Cardiac septum (tissue), 1 donor: ENCODE data around the gene RNF151. TPM values are rescaled to one million over a fixed set of nuclear protein-coding genes. Genes with fewer than 3 reads are reported as not detected.
A peak's percentile ranks its signal among the peaks of the same experiment; 100 is the strongest.

Experiments used
- DNase-seq: peaks from one replicate; pipeline ENCODE4 v3.0.0-alpha.2; 2020; ENCODE audit warnings: low spot score
- intact Hi-C: fragments of 100-400 bp; cut with DNase I; formaldehyde crosslinking; loops from one replicate; pipeline ENCODE4 v1.14.0; 2022
- total RNA-seq: library from RNA; stranded (reverse); fragmentation: NEBNext Ultra II Directional; extraction: Animal tissue kit (Norgen Biotek cat#: 25700); gene quantifications from one replicate; pipeline ENCODE4 v1.2.1, GENCODE V29; 2021
- donor health status: DM: no; HTN: no; CAD: no.

RNF151 gene
- total RNA-seq, 1 donor from 2014 or later = not detected

DNA sequence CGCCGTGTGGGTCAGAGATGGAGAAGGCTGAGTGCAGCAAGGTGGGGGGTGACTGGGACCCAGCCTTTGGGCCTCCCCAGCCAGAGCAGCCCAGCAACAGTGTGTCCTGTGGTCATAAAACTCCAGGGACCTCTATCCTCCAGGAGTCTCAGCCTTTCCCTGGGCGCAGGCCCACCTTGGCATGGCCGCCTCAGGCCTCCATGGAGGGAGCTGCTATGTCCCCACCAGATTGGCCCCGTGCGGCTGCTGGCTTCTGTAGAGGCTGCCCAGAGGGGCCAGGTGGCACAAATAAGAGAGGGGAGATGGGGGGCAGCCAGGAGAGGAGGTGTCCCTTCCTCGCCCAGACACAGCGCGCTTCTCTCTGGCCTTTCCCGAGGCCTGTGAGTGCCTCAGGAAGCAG is 20.5 kb downstream of the RNF151 start:
- intact Hi-C loops = no loop called here
- DNase-seq = no peak

DNA sequence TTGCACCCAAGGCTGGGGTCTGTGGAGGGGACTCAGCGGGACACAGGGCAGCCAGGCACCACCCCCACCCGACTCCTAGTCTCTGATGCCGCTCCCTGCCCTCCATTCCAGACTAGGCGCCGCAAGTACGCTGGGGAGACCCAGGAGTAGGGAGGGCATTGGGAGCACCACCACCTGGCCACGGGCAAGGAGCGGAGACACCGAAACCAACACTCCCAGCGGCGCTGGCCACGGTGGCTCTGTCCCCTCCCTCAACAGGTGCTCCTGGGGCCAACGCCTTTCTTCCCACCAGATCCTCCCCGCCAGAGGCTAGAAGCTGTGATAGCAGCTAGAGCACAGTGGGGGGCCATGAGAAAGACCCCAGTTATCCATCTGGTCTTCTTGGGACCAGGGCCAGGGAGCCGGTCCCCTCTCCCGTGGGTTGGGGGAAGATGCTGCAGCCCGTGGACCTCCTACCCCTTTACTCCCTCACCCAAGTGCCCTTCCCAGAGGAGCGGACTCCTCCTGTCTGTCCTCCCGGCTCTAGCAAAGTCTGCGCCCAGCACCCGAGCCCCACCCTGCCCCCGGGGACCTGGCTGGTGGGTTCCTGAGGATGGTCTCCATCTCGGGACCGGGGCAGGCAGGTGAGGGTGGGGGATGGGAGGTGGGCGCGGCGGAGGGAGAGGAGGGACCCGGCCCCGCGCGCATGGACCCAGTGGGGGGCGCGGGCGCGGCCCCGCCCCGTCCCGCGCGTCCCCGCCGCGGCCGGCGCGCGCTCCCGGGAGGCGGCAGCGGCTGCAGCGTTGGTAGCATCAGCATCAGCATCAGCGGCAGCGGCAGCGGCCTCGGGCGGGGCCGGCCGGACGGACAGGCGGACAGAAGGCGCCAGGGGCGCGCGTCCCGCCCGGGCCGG is 22.8 kb downstream of the RNF151 start, which contains the start of gene SYNGR3:
SYNGR3 (plus strand) TSS at position 762 of the 892 bp plus-strand sequence. CDS start 133 bp downstream, outside the sequence.
- intact Hi-C loops = no loop called here
- no peak for DNase-seq

DNA sequence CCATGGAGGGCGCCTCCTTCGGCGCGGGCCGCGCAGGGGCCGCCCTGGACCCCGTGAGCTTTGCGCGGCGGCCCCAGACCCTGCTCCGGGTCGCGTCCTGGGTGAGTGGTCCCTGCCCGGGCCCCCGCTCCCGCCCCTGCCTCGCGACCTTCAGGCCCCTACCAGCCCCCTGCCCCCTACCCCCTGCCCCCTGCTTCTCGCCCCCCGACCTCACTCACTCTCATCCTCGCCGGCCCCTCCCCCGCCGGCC is 23.4 kb downstream of the RNF151 start:
- no peak for DNase-seq
- intact Hi-C loops = no loop called here

DNA sequence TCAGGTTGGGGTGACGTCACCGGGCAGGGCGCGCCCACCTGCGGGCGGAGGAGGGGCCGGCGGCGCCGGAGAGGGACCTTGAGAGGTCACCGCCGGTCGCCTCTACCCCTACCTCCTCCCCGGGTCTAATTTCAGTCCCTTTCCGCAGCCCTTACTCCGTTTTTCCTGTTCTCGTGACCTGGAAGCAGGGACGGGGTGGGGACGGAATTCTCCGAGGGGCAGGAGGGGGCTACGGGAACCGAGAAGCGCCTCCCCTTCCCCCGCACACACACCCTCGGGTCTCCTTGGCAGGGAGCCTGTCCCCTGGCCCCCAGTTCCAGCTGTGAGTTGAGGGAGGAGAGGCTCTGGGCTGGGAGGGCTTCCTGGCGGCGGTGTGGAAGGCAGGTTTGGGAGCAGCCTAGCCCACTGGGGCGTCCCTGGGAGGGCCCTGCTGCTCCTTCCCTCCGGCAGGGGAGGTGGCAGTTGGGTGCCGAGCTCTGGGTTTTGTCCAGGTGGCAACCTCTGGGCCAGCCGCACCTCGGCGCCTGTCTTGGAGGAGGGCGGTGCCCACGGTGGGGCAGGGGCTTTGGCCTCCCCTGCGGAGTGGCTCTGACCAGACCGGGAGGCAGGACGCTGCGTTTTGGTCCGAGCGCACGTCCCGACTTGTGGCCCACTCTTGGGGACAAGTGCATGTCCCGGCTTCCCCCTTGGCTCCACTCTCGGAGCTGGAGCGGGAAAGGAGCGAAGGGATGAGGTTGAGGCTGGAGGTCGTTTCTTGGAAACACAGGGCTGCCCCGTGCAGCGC is 23.9 kb downstream of the RNF151 start:
- intact Hi-C loops = no loop called here
- no peak for DNase-seq

DNA sequence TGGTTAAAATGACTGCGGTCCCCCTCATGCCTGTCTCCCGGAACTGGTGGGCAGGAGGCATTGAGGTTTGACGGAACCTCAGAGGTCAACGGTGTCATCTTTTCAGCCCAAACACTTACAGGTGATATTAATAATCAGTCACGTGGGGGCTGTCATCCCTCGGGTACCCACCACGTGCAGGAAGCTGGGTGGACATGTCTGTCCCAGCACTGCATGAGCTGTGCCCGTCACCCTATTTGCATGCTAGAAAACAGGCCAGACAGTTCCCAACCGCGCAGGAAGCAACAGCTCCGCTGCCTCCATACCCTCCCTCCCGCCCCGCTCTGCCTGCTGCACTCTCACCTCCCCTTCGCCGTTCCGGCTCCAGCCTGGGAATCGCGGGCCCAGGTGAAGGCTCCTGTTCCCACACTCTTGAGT is 24.5 kb downstream of the RNF151 start:
- intact Hi-C loops = no loop called here
- no peak for DNase-seq

DNA sequence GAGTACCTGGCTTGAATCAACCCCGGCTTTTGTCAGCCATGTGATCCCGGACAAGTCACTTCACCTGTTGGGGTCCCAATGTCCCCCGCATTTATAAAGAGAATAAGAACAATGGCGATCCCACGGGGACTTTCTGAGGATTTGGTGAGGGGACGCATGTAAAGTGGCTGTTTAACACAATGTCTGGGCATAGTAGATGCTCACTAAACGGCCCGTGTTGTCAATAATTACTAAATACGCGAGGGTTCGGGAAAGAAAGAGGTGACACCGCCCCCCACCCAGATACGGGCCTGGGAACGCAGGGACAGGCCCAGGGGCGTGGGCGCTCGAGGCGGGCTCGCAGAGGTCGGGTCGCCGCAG is 24.9 kb downstream of the RNF151 start:
- intact Hi-C loops = no loop called here
- no peak for DNase-seq

DNA sequence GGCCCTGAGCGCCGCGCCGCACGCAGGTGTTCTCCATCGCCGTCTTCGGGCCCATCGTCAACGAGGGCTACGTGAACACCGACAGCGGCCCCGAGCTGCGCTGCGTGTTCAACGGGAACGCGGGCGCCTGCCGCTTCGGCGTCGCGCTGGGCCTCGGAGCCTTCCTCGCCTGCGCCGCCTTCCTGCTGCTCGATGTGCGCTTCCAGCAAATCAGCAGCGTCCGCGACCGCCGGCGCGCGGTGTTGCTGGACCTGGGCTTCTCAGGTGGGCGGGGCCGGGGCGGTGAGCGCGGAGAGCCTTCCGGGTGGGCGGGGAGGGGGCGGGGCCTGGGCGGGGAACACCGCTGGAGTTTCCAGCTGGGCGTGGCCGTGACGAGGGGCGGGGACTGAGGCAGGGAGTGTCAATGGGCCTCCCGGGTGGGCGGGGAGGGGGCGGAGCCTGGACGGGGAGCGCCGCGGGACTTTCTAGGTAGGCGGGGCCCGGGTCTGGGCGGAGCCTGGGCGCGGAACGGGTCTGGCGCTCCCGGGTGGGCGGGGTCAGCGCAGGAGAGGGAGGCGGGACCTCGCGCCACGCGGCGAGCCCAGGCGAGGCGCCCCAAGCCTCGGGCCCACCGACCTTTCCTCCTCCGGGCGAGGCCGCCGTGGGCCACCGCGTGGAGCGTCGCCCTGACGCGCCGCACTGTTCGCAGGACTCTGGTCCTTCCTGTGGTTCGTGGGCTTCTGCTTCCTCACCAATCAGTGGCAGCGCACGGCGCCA is 25.5 kb downstream of the RNF151 start:
- DNase-seq = peak; percentile 99
- intact Hi-C loops = no loop called here

DNA sequence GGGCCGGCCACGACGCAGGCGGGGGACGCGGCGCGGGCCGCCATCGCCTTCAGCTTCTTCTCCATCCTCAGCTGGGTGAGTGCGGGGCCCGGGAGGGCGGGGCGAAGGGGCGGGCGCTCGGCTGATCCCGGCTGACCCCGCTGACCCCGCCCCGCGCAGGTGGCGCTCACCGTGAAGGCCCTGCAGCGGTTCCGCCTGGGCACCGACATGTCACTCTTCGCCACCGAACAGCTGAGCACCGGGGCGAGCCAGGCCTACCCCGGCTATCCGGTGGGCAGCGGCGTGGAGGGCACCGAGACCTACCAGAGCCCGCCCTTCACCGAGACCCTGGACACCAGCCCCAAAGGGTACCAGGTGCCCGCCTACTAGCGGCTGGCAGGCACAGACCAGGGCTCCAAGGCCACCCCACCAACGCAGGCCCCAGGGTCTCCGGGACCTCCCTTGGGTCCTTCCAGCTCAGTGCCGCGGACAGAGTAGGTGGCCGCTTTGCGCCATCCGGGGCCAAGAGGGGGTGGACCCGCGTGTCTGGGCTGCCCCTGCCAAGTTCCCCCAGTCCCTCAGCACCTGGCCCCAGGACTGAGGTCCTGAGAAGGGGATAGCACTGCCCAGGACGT is 26.2 kb downstream of the RNF151 start:
- intact Hi-C loops = no loop called here
- DNase-seq = no peak

DNA sequence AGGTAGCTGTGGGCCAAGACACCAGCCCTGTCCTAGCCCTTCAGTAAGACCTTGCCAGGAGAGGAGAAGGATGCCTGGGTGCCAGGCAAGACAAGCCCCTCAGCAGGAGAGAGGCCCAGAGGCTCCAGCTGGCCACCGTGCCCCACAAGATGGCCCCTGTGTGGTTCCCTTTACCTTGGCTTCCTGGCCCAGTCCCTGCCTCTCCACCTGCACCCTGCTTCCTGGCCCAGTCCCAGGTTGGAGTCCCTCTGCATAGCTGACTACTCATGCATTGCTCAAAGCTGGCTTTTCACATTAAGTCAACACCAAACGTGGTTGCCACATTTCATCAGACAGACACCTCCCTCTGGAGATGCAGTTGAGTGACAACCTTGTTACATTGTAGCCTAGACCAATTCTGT is 27.1 kb downstream of the RNF151 start:
- DNase-seq = no peak
- intact Hi-C loops = no loop called here

DNA sequence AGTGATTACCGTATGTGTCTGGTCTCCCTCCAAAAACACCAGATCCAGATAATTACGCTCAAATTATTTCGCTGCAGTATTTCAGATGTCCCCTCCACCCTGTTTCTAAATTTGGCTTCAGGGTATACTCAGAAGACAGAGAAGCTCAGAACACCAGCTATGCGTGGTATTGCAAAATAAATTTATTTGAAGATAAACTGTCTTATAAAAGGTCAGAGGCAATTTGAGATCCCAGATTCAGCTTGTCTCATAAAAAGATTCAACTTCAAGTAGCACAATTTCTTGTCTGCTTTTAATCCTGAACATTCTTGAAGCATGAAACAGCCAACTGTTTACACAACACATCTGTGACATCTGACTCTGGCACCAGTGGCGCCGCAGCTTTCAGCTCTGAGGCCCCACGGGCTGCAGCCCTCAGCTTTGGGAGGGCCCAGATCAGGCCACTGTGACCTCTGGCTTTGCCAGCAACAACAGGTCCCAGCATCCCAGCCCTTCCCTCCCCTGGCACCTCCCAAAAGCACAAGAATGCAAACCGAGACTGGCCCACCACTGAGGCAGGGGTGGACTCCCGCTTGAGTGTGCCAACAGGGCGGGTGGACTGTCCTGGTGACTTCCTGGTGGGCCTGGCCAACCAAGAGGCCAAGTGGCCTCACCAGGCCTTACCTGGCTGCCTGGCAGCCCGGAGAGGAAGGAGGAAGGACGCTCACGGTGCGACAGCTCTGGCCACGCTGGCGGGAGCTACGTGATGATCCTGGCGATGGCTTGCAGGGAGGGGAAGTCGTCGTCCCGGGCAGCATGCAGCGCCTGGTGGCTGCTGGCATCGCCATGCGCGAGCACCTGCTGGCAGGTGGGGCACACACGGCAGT is 31.1 kb downstream of the RNF151 start:
- DNase-seq = no peak
- intact Hi-C loops = no loop called here

DNA sequence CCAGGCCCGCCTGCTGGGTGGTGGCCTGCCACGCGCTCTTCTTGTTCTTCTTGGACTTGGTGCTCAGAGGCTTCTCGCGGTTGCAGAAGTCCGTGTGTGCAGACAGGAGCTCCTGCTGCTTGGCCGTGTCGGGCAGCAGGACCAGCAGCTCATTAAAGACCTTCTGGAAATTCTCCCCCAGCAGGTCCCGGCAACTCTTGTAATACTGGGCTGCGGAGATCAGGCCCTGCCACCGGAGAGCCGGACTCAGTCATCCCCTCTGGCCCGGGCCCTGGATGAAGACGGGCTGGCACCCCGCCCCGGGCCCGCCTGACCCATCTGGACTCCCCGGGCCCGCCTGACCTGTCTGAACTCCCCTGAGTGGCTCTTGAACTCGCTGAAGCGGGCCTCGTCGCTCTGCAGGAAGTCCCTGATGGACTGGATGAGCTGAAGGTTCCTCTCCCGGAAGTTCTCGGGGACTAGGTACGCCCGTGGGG is 31.7 kb downstream of the RNF151 start:
- intact Hi-C loops = no loop called here
- no peak for DNase-seq

DNA sequence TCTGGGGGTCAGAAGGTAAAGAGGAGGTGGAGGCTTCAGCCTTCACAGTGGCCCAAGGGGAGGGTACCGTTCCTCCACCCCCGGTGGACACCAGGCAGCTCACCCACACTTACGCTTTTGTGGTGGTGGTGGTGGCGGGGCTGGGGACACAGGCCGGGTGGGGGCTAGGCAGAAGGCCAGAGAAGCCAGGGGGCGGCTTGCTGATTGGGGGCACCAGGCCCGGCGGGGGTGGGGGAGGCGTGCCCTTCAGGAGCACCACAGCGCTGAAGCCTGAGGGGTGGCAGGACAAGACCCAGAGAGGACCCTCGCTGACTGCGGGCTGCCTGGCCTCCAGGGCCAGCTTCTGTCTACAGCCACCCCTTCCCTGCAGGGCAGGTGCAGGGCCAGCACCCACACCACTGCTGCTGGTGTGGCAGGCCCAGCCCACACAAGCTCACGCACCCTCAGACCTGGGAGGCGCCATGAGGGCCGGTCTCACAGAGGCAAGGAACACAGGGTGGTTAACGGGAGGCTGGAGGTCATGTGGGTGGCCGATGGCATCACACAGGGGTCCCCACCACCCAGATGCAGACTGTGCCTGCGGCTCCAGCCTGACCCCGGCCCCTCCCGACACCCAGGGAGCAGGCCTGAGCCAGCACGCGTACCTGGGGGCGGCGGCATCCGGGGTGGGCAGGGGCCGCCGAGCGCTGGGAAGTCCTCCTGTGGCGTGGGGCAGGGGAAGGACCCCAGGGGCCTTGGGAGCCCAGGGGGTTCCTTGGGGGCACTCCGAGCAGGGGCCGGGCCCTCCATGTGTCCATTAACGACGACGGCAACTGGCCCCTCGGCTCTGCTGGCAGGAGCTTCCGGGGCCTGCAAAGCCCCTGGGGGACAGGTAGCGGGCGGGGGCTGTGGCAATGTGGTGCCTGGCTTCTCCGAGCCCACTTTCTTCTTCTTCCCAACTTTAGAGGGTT is 32.5 kb downstream of the RNF151 start:
- intact Hi-C loops = no loop called here
- no peak for DNase-seq

DNA sequence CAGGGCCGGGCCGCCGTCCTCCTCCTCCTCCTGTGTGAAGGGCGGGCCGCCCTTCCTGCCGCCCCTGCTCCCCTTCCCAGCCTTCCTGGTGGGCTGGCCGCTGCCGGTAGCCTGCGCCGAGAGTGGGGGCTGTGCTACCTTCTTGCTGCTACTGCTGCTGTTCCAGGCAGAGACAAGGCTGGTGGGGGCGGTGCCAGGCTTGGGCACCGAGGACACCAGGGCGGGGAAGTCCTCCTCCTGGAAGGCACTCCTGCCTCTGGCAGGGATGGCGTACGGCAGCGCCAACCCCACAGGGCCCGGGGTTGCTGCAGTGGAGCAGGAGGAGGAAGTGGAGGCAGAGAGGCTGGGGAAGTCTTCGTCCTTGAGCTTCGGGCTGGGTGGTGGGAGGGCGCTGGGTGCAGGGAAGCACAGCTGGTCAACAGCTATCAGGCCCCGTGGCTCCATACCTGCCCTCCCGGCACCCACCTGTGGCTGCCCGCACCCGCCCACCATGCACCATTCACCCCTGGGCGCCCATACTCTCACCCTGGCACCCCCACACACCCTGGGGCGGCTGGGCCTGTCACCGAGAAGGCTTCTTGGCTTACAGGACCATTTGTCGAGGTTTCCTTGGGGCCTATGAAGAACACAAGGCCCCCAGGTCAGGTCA is 33.3 kb downstream of the RNF151 start:
- no peak for DNase-seq
- intact Hi-C loops = no loop called here

DNA sequence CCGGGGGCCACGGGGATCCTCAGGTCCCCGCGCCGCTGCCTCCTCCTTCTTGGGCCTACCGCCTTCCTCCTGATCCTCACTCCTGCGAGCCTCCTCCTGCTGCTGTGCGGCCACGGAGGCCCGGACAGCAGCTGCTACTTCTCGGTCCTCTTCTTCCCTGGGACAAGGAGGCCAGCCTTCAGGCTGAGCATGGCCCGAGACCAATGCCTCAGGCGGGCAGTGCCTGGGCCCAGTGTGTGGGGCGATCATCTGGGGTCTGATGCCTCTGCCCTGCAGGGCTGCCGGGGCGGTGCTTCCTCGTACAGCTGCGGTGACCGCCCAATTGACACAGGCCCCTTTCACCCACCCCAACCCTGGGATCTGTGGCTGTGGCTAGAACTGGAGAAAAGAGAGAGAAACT is 34.4 kb downstream of the RNF151 start:
- intact Hi-C loops = no loop called here
- DNase-seq = no peak

DNA sequence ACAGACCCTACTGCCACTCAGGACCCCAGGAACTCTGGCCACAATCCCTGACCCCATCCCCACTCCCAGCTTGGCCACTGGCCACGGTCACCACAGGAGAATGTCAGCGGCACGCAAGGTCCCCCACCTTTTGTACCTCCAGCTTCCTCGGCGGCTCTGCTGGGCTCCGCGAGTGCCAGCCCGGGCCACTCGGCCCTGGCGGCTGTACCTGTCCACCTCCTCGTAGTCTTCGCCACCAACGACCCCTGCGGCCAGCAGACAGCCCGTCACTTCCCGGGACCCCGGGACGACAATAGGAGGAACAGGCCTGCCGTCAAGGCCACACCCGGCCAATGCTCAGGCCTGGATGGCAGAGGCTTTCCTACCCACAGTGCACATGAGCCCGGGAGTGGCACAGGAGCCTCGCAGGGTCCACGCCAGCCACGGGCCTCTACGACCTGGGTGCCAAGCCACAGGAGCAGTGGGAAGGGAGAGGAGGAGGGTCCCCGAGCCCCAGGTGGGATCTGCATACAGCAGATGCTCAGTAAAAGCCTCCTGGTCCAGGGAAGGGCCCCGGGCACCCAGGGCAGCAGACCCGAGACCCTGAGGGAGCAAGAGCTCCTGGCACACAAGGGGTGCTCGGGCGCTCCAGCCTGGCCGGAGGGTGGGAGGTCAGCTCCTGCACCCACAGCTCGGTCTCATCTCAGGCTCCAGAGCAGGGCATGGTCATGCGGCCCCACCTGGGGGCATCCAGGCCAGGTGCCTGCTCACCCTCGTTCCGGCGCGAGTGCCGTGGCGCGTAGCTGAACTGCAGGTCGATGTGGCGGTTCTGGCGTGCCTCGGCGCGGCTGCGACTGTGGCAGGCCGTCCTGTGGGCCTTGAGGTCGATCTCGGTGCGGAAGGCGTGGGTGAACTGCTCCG is 35.0 kb downstream of the RNF151 start:
- DNase-seq = no peak
- intact Hi-C loops = no loop called here

DNA sequence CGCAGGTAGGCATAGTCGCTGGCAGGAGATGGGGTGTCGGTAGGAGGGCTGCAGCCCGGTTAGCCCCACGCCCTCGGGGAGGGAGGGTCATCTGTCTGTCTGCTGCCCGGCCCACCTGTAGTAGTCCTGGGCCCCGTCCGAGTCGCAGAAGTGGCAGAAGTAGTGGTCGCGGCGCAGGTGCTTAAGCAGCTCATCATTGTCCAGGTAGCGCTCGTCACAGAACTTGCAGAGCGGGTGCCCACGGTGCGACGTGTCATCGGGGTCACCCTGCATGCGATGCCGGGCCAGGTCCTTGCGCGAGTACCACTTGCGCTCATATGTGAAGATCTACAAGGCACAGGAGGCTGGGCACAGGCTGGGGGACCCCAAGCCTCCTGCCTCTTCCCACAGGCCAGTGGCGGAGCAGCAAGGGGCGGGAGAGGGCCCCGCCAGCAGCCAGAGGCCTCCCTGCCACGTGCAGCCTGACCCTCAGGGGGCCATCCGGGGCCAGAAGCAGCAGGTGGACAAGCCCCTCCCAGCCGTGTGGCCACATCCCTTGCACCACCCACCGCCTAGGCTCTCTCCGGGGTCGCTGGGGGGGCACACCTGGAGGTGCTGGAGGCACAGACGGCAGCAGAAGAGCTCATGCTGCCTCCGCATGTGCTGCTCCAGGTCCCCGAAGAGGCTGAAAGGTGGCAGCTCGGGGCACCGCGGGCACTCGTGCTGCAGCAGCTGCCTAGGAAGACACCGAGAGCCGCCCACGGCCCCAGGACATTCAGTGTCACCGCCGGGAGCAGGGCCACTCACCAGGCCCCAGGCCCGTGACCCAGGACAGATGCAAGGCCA is 36.0 kb downstream of the RNF151 start:
- no peak for DNase-seq
- intact Hi-C loops = no loop called here
